DMS53 treated with DMSO at 0.1 percent for 48 hours (cell line): ENCODE data around the gene ITPK1.

Source experiments
- DNase-seq: peaks from one replicate; lab custom pipeline; 2025; ENCODE audit not compliant: unreplicated experiment; lab: John Stamatoyannopoulos, UW

ITPK1 gene

GRCh38 chr14:93085911-93086310 lies 29.8 kb downstream of the ITPK1 start:
- no peak for DNase-seq

- no peak for DNase-seq
Measured at GRCh38 chr14:93084866-93085857, 30.6 kb downstream of the ITPK1 start.

GRCh38 chr14:93084402-93084801 lies 31.3 kb downstream of the ITPK1 start:
- DNase-seq: no peak

- no peak for DNase-seq
Measured at GRCh38 chr14:93083917-93084316, 31.8 kb downstream of the ITPK1 start.

DNA sequence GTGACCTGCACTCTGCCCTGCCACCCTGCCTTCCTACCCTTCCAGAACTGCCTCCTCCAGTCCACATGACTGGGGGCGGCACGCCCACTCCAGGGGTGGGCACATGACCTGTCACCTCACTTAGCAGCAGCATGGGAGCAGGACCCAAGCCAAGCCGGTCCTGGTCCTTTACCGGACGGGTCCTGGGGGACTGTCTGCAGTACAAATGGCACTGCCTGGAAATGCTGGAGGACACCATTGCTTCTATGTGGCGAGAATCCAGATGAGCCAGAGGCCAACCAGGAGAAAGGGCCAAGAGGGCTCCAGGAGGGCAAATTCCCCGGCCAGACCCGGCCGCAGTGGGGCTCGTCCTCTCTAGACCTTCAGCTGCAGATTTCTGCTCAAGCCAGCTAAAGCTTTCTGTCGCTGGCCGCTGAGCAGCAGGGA lies 33.1 kb downstream of the ITPK1 start:
- DNase-seq: no peak

GRCh38 chr14:93081876-93082570 lies 33.7 kb downstream of the ITPK1 start:
- DNase-seq: no peak

- DNase-seq: no peak
Measured at GRCh38 chr14:93079865-93080403, 35.8 kb downstream of the ITPK1 start.

DNA sequence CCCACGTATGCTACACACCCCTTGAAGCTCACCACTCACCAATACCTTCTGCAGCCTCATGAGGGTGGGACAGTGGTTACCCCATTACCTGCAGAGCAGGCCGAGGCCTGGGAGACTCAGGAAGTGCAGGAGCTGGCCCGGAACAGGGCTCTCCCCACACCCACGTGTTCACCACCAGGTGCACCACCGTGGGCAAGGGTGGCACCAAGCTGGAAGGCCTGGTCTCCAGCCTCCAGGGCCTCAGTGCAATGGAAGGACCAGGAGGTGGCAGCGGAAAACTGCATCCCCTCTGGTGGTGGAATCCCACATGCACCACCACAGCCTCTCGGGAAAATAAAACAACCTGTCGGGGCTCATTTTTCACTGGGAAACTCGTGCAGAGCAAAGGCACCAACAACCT lies 36.4 kb downstream of the ITPK1 start:
- DNase-seq: no peak

- DNase-seq: no peak
Measured at GRCh38 chr14:93078870-93079269, 36.9 kb downstream of the ITPK1 start.

GRCh38 chr14:93076755-93077154 lies 39.0 kb downstream of the ITPK1 start:
- no peak for DNase-seq

DNA sequence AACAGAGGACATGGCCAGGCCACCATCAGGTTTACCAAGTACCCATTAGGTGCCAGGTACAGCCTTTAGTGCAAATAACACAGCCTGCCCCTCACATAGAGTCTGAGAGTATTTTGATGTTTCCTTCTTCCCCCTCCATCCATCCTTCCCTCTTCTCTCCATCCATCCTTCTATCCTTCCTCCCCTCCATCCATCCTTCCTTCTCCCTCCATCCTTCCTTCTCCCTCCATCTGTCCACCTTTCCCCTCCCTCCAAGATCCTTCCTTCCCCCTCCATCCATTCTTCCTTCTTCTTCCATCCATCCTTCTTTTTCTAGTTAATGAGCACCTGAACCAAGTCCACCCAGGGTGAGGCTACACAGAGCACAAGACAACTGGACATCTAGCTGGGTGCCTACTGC lies 39.8 kb downstream of the ITPK1 start:
- no peak for DNase-seq

DNA sequence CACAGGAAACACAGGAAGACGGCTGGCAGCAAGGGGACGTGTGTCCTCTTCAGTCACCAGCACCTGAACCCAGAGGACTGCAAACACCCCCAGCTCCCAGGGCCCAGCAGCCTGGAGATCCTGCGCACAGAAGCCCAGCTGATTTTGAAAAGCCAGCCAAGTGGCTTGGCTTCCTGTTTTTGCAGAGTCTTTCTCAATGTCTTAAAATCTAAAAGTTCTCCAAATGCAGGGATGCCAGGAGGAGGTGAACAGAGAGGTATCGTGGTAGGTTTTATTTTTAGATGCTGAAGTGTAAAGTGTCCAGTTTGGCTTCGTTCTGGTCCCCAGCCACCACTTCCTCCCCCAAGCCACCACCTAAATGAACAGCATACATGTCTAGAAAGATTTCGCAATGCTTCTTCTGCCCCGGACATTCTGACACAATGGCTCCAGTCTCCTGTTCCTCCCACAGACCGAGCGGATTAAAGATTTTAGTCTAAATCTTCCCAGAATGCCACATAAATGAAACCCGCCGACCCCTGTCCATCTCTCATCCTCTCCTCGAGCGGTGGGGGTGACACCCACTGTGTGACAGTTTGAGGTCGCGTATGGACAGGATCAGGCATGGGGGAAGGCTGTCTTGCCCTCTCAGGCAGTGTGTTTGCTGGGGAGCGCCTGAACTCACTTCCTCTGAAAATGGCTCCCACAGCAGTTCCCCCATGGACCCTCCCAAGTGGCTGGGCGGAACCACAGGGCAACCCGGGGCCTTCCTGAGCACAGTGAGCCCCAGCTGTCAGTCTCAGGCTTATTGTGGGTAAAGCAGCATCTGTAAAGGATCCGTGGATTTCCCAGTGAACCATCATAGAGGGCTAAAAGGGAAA lies 41.6 kb downstream of the ITPK1 start:
- DNase-seq: no peak

DNA sequence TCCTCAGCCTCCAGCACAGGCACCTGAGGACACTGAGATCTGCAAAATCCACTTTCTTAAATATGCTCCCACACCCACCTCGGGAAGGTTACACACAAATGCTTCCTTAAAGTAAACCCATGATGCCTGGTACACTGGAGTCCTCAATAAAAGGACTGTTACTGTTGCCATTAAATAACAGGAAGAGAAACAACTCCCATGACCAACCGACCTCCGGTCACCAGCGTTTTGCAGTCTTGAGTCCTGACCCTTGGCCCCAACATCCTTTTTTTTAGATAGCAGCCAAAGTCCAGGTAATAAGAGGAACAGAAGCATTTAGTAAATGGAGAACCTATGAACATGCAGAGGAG lies 42.4 kb downstream of the ITPK1 start:
- no peak for DNase-seq

- DNase-seq: no peak
Measured at GRCh38 chr14:93072659-93073357, 42.9 kb downstream of the ITPK1 start.

GRCh38 chr14:93068711-93069110 lies 47.0 kb downstream of the ITPK1 start:
- DNase-seq: no peak

- DNase-seq: no peak
Measured at GRCh38 chr14:93067088-93067487, 48.6 kb downstream of the ITPK1 start.

- DNase-seq: no peak
Measured at GRCh38 chr14:93065272-93065730, 50.4 kb downstream of the ITPK1 start.

DNA sequence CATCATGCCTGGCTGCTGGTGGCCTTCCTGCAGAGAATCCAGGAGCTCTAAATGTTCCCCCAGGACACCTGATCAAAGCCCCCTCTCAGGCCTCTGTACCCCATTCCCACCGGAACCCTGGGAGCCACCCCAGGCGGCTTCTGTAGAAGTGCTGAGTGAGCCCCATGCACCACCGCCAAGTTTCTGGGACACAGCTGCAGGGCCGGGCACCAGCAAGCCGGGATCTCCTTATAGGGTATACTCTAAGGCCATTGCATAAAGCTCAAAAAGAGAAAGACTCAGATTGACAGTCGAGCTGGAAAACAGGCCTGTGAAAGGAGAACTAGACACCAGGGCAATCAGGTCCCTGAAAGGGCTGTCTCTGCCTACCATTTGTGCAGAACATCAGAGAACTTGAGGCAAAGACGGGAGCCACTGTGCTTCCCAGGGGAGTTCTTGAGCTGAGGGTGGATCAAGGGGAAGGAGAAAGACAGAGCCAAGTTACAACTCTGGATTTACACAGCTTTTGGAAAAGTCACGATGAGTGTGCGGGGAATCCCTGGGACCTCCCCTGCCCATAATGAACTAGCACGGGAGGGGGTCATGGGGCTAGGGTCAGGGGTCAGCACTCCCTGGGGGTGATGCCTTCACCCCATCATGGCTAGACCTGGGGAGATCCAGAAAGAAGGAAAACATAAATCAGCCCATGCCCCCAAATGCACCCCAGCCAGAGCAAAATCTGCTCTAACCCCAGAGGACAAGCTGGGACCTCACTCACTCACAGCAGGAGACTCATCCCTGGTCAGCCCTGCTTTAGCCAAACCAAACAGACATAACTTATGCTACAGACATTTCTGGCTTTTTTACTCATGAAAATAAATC lies 51.1 kb downstream of the ITPK1 start:
- DNase-seq: no peak

DNA sequence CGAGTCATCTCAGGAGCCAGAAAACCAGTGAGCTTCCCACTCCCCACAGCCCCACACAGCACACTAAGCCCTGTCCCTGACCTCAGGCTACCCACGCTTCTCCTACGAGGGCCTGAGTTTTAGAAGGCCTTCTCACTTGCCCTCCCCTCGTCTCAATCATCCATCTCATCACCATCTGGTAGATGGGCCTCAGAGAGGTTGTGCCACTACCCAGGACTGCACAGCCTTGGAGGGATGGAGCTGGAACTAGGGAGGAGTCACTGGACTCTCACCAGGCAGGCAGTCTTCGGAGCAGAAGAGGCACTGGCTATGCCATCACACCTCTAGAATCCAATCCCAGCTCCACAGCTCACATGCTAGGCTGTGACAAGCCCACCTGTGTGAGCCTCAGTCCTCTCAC lies 52.3 kb downstream of the ITPK1 start:
- no peak for DNase-seq
